ENCODE measurements around the gene SGMS1.
"Not testable (repeated sequence)": the region's sequence is repeated elsewhere in the genome, so short reads cannot be mapped to it uniquely, and the experiment has no call there.

DNA sequence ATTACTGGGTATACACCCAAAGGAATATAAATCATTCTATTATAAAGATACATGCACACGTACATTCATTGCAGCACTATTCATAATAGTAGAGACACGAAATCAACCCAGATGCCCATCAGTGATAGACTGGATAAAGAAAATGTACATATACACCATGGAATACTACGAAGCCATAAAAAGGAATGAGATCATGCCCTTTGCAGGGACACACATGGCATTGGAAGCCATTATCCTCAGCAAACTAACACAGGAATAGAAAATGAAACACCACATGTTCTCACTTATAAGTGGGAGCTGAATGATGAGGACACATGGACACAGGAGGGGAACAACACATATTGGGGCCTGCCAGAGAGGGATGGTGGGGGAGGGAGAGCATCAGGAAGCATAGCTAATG is 74.6 kb downstream of the SGMS1 start:
- TF ChIP-seq, protein P1, sequence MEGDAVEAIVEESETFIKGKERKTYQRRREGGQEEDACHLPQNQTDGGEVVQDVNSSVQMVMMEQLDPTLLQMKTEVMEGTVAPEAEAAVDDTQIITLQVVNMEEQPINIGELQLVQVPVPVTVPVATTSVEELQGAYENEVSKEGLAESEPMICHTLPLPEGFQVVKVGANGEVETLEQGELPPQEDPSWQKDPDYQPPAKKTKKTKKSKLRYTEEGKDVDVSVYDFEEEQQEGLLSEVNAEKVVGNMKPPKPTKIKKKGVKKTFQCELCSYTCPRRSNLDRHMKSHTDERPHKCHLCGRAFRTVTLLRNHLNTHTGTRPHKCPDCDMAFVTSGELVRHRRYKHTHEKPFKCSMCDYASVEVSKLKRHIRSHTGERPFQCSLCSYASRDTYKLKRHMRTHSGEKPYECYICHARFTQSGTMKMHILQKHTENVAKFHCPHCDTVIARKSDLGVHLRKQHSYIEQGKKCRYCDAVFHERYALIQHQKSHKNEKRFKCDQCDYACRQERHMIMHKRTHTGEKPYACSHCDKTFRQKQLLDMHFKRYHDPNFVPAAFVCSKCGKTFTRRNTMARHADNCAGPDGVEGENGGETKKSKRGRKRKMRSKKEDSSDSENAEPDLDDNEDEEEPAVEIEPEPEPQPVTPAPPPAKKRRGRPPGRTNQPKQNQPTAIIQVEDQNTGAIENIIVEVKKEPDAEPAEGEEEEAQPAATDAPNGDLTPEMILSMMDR (conservative IDR thresholded peaks at IDR 0.05; ENCODE audit: low read depth in 2 of 2) = not testable (repeated sequence)
- TF ChIP-seq STAT1 (IDR thresholded peaks at IDR 0.05; ENCODE audit: unreplicated experiment); POLR2AphosphoS5 (IDR thresholded peaks at IDR 0.05; ENCODE audit: low read depth); EZH2 (IDR thresholded peaks at IDR 0.05; ENCODE audit: low read depth, unreplicated experiment); EZH2phosphoT487 (IDR thresholded peaks at IDR 0.05; ENCODE audit: unreplicated experiment); JUNB (IDR thresholded peaks at IDR 0.05; ENCODE audit: unreplicated experiment); NANOG (IDR thresholded peaks at IDR 0.05; ENCODE audit: borderline replicate concordance); ZNF114 (CRISPR knock-in tag; IDR thresholded peaks at IDR 0.05): not testable (repeated sequence)
- TF ChIP-seq, protein P2, sequence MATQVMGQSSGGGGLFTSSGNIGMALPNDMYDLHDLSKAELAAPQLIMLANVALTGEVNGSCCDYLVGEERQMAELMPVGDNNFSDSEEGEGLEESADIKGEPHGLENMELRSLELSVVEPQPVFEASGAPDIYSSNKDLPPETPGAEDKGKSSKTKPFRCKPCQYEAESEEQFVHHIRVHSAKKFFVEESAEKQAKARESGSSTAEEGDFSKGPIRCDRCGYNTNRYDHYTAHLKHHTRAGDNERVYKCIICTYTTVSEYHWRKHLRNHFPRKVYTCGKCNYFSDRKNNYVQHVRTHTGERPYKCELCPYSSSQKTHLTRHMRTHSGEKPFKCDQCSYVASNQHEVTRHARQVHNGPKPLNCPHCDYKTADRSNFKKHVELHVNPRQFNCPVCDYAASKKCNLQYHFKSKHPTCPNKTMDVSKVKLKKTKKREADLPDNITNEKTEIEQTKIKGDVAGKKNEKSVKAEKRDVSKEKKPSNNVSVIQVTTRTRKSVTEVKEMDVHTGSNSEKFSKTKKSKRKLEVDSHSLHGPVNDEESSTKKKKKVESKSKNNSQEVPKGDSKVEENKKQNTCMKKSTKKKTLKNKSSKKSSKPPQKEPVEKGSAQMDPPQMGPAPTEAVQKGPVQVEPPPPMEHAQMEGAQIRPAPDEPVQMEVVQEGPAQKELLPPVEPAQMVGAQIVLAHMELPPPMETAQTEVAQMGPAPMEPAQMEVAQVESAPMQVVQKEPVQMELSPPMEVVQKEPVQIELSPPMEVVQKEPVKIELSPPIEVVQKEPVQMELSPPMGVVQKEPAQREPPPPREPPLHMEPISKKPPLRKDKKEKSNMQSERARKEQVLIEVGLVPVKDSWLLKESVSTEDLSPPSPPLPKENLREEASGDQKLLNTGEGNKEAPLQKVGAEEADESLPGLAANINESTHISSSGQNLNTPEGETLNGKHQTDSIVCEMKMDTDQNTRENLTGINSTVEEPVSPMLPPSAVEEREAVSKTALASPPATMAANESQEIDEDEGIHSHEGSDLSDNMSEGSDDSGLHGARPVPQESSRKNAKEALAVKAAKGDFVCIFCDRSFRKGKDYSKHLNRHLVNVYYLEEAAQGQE (IDR thresholded peaks at IDR 0.05; ENCODE audit: unreplicated experiment) = not testable (repeated sequence)
- TF ChIP-seq, protein P3, sequence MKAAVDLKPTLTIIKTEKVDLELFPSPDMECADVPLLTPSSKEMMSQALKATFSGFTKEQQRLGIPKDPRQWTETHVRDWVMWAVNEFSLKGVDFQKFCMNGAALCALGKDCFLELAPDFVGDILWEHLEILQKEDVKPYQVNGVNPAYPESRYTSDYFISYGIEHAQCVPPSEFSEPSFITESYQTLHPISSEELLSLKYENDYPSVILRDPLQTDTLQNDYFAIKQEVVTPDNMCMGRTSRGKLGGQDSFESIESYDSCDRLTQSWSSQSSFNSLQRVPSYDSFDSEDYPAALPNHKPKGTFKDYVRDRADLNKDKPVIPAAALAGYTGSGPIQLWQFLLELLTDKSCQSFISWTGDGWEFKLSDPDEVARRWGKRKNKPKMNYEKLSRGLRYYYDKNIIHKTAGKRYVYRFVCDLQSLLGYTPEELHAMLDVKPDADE (IDR thresholded peaks at IDR 0.05) = not testable (repeated sequence)
- TF ChIP-seq, protein P4, sequence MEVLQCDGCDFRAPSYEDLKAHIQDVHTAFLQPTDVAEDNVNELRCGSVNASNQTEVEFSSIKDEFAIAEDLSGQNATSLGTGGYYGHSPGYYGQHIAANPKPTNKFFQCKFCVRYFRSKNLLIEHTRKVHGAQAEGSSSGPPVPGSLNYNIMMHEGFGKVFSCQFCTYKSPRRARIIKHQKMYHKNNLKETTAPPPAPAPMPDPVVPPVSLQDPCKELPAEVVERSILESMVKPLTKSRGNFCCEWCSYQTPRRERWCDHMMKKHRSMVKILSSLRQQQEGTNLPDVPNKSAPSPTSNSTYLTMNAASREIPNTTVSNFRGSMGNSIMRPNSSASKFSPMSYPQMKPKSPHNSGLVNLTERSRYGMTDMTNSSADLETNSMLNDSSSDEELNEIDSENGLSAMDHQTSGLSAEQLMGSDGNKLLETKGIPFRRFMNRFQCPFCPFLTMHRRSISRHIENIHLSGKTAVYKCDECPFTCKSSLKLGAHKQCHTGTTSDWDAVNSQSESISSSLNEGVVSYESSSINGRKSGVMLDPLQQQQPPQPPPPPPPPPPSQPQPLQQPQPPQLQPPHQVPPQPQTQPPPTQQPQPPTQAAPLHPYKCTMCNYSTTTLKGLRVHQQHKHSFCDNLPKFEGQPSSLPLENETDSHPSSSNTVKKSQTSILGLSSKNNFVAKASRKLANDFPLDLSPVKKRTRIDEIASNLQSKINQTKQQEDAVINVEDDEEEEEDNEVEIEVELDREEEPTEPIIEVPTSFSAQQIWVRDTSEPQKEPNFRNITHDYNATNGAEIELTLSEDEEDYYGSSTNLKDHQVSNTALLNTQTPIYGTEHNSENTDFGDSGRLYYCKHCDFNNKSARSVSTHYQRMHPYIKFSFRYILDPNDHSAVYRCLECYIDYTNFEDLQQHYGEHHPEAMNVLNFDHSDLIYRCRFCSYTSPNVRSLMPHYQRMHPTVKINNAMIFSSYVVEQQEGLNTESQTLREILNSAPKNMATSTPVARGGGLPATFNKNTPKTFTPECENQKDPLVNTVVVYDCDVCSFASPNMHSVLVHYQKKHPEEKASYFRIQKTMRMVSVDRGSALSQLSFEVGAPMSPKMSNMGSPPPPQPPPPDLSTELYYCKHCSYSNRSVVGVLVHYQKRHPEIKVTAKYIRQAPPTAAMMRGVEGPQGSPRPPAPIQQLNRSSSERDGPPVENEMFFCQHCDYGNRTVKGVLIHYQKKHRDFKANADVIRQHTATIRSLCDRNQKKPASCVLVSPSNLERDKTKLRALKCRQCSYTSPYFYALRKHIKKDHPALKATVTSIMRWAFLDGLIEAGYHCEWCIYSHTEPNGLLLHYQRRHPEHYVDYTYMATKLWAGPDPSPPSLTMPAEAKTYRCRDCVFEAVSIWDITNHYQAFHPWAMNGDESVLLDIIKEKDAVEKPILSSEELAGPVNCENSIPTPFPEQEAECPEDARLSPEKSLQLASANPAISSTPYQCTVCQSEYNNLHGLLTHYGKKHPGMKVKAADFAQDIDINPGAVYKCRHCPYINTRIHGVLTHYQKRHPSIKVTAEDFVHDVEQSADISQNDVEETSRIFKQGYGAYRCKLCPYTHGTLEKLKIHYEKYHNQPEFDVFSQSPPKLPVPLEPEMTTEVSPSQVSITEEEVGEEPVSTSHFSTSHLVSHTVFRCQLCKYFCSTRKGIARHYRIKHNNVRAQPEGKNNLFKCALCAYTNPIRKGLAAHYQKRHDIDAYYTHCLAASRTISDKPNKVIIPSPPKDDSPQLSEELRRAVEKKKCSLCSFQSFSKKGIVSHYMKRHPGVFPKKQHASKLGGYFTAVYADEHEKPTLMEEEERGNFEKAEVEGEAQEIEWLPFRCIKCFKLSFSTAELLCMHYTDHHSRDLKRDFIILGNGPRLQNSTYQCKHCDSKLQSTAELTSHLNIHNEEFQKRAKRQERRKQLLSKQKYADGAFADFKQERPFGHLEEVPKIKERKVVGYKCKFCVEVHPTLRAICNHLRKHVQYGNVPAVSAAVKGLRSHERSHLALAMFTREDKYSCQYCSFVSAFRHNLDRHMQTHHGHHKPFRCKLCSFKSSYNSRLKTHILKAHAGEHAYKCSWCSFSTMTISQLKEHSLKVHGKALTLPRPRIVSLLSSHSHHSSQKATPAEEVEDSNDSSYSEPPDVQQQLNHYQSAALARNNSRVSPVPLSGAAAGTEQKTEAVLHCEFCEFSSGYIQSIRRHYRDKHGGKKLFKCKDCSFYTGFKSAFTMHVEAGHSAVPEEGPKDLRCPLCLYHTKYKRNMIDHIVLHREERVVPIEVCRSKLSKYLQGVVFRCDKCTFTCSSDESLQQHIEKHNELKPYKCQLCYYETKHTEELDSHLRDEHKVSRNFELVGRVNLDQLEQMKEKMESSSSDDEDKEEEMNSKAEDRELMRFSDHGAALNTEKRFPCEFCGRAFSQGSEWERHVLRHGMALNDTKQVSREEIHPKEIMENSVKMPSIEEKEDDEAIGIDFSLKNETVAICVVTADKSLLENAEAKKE (CRISPR knock-in tag; IDR thresholded peaks at IDR 0.05) = not testable (repeated sequence)
